ENCODE data around the gene TRPC3. TPM values are rescaled to one million over a fixed set of nuclear protein-coding genes. Genes with fewer than 3 reads are reported as not detected.

Gene TRPC3
- total RNA-seq = not detected in 2 replicates

DNA sequence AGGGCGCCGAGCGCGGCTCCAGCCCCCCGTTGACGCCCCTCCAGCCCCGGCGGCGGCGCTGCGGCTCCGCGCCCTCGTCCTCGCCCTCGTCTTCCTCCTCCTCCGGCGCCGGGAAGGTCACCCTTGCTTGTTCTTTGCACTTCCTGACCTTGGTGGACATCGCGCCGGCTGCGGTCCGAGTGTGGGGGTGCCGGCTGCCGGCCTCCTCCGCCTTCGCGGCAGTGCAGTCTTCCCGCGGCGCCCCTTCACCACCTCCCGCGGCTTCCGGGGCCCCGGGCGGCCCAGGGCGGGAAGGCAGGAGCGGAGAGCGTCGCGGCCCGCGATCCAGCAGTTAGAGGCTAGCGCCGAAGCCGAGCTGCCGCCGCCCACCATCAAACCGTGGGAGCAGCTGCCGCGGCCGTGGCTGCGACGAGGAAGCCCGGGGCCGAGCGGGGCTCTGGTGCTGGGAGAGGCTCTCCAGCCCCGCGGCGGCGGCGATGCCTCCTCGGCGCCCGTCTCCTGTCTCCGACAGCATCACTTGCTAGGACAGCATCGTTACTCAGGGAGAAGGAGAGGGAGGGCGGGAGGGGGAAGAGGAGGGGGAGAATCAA is at the start of gene TRPC3:
Gene TRPC3 (minus strand): TSS at position 540 of the 590 bp plus-strand sequence. CDS start 380 bp downstream, at position 160.

DNA sequence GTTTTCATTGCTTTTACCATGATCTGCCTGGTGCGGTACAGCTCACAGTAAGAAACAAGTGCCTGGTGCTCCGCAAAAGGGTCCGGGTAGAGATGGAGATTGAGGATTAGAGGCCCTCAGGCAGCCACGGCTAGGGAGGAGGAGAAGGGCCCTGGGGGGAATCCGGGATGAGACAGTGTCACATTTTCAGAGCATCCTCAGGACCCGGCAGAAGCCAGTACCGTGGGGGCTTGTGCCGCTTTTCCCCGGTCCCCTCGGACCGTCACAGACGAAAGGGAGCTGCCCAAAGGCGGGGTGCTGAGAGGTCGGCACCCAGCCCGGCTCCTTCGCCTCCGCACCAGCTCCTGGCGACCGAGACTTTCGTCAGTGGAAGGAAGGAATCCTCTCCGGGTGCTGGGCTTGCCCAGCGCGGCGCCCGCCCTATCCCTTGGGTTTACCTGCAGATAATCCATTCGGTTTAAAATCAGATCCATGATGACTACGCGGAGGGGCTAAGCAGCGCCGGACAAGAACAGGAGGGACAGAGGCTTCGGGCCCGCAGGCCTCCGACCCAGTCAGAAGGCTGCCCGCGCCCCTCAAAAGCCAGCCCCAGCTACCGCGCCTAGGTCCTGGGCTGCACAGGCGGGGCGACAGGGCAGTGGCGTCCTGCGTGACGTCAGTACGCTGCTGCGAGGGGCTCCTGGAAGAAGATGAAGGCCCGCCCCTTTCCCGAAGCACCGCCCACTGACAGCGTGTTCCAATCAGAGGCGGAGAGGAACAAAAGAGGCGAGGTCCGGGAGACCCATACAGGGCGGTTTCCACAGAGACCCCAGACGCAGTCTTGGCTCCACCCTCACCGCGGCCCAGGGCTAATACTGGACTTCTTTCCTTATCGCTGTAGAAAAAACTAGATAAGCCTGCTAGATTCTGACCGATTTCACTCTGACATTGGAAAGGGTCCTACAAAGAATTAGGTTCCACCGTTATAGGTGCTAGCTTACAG is 81.7 kb downstream of the TRPC3 start, which contains the start of gene BBS7:
Gene BBS7 (minus strand): TSS at position 634 of the 982 bp plus-strand sequence. CDS start 161 bp downstream, at position 473.

Other genes starting within 250 kb of the TRPC3 start
- not detected in 2 replicates for gene SMIM43, start 186.9 kb downstream of the TRPC3 start, total RNA-seq
- 47.7 and 60.6 TPM in 2 replicates for gene EXOSC9, start 150.7 kb downstream of the TRPC3 start, total RNA-seq
- gene CCNA2, start 128.2 kb downstream of the TRPC3 start, total RNA-seq = 82.2 and 82.8 TPM in 2 replicates
- 20.1 and 24.6 TPM in 2 replicates for gene BBS7, start 81.6 kb downstream of the TRPC3 start, total RNA-seq
- gene BLTP1, start 200.3 kb upstream of the TRPC3 start, total RNA-seq = 39.3 and 47.1 TPM in 2 replicates

Measured in epithelial cell of umbilical artery (primary cell).